Left forelimb (tissue), 1 donor: ENCODE measurements around the gene INPP5E.

ENCODE experiments used
- DNase-seq: peaks from one replicate; pipeline ENCODE4 v3.0.0-alpha.2; 2018; ENCODE audit warnings: low spot score

INPP5E gene

DNA sequence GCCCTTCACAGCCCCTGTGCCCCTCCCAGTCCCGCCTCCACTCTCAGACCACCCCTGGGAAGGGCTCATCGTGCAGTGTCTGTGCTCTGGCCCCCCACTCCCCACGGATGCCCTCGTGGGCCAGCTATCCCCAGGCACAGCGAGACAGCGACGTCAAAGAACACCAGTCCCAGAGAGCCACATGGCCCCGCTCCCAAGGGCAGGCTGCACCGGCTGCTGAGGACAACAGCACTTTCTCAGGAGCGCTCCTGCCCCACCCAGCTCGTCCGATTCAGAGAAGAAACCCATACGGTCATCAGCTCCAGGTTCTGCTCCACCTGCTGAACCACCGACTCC is 34.9 kb downstream of the INPP5E start:
- DNase-seq, result no peak

DNA sequence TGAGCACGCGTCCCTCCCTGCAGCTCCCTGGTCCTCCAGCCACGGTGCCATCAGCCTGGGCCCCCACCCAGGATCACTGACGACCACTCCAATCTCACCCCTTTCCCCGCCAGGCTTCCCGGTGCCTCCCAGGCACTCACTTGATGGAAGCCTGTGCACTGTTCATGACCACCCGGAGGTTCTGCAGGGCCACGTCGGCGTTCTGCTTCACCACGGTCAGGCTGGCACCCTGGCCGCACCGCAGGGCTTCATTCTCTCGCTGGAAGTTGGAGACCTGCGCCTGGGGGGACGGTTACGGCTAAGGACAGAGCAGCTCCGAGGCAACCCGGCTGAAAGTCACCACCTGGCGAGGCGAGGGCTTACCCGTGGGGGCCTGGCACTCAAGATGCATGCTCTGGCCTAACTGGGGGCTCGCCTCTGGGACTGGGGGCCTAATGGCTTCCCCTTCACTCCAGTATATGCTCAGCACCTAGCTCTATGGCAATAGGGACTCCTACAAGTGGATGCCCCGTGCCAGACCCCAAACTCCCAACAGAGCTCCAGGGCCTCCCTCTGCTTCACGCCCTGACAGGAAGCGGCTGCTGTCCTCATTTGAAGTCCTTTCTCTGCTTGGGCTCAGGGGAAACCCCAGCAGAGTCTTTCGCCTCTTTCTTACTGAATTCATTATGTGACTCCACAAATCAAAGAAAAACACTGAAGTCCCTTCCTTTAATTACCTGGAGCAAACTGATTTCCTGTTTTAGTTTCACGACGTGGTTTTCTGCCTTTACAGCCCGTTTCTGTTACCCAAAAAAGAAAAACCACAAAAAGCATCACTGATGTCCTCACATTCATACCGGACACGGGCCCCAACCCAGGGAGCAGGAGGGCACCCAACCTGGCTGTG is 35.5 kb downstream of the INPP5E start:
- no peak for DNase-seq

DNA sequence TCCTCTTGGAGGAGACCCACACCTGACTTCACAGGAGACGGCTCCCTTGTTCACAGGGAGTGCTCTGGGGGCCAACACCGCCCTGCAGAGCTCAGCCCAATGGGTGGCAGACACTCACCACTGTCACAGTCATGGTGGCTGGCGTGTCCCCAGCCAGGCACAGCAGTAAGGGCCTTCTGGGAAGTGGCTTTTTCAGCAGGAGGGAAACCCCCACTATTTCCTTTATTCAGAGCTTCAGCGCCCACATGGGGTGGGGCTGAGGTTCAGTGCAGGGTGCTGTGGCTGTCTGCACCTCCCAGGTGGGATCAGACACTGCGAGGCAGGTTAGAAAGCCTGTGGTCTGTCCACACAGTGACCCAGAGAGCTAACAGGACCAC is 36.1 kb downstream of the INPP5E start:
- no peak for DNase-seq

DNA sequence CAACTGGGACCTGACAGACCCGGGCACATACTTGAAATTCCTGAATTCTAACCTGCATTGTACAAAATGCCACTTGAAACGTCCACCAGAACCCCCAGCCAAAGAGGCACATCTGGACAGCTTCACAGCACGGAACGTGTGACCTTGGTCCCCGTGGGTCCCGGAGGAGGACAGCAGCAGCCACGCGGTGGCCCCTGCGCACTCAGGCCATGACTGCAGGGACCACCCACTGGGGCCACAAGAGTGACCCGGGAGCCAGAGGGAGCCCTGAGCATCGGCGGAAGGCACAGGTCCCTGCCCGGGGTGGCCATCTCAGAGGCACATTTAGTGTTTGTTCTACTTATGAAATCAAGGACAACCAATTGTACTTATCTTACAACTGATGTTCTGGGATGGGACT is 37.6 kb downstream of the INPP5E start:
- no peak for DNase-seq

DNA sequence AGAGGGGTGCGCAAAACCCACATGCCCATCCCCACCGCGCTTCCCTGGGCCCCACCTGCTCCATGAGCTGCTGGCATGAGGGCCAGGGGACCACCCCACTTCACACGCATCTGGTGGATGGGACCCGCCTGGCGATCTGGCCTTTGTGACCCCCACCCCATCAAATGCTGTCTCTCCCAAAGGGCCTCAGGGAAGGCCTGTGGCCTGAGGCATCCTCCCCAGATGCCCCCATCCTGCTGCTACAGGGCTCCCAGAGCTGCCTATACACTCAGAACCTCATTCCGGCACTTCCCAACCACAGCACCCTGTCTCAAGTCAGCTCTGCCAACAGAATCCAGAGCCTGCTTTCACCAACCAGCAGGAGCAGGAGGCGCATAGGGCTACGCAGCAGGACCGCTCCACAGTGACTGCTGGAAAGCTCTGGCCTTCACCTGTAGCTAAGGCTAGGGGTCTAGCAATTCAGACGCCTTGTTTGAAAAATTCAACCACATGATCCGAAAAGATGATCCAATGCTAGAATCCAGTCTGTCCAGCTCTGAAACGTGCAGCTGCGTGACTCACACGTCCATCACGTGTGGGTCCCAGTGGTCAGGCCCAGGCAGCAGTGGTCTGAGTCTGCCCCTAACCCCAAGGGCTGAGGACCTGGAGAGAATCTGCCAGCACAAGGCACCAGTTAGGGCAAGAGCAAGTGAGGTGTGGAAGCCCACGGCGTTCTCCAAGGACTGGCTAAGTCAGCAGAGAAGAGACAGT is 38.3 kb downstream of the INPP5E start:
- no peak for DNase-seq

DNA sequence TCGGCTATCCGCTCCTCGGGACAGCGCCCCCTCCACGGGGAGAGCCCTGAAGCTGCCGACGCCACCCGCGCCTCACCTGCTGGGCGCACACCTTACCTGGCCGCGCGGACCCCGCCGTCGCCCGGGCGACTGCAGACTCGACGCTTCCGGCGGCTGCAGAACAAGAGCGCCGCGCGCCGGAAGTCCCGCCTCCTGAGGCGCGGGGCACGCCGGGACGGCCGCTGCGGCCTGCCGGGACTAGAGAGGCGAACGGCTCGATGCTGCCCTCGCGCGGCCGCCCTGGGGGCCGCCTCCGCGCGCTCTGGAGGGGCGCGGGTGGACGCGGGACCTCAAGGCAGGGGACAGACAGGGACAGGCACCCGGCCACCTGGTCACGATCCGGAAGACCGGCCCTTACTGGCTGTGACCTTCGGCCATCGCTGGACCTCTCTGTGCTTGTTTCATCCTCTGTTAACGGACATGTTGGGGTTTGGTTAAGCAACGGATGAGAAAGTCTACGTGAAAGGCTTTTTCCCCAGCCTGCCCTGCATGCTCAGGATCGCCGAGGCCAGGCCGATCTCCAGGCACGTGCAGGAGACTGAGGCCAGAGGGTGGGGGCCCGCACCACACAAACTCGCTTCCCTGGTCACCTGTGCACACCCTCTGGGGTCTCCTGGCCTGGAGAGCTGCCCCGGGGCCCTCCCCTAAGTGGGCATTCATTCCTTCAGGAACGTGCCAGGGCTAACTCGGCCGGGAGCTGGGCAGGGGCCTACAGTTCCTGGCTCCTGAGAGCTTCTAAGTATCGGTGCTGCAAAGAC is 39.4 kb downstream of the INPP5E start, which contains the start of gene SNAPC4:
Gene SNAPC4 (minus strand): TSS at position 133 of the 797 bp plus-strand sequence. CDS start 1,742 bp downstream, outside the sequence.
- DNase-seq, result peak; percentile 92

DNA sequence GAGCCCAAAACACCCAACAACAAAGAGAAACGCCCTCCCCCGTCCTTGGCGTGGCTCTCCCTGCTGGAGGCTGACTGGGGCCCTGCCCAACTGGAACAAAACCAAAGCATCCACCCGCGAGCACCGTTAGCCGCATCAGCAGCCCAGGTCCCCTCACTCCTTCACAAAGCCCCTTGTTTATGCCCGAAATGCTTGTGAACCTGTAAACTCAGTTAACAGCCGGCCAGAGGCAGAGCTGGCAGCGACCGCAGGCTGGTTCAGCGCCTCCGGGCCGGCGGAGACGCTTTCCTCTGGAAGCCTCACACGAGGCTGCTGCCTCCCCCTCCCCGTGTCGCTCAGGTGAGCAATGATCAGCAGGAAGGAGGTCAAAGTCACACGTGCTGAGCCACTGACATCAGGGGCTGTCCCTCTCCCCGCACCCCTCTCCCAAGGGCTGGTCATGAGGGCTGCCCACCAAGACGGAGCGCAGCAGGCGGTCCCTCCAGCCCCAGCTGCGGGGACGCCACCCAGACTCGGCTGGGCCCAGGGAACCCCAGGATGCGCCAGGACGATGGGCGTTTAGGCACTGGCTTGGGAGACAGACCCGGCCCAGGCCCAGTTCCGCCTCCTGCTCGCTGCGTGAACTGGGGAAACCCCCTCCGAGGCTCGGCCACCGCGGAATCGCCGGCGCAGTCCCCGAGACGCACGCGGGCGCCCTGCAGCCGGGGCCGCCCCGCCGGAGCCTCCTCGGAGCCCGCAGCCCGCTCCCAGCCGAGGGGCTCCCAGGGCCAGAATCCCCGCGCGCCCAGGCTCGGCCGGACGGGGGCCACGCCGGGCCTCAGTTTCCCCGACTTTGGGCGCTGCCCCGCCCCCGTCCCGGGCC is 40.2 kb downstream of the INPP5E start:
- no peak for DNase-seq

DNA sequence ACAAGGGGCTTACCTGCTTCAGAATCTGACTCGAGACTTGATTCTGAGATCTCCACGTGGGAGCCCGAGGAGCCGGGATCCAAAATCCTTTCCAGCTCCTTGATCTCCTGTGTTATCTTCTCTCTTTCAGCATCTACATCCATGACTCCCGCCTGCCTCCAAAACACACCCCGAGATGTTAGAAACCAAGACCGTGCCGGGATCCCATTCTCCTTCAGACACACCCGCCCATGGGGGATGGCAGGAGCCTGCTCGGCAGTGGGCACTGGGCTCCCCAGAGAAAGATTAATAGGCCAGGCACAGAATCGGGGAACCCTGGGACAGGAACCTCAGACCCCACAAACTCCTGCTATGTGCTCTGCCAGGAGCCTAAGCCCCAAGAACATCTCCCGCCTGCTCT is 41.4 kb downstream of the INPP5E start:
- no peak for DNase-seq

DNA sequence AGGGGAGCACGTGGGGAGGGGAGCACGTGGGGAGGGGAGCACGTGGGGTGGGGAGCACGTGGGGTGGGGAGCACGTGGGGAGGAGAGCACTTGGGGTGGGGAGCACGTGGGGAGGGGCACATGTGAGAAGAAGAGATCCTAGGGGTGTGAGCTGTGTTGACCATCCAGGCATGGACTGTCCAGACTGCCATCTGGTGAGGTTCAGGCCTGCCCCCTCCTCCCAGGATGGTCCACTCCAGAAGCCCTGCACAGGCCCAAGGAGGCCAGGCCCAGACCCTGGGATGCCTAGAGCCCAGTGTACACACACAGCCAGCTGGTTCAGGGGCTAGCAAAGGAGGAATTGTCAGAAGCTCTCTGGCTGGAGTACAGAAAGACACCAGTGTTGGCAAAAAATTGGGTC is 42.0 kb downstream of the INPP5E start:
- DNase-seq, result no peak

DNA sequence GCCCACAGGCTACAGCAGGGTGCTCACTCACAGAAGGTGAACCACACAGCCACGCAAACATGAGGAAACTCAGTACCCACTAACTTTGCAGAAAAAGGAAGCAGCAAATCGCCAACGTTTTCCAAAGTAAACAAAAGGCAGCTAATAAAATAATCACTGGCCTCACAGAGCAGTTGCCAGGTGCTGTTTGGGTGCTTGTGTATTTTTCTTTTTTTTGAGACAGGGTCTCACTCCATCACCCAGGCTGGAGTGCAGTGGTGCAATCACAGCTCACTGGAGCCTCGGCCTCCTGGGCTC is 43.5 kb downstream of the INPP5E start:
- no peak for DNase-seq

DNA sequence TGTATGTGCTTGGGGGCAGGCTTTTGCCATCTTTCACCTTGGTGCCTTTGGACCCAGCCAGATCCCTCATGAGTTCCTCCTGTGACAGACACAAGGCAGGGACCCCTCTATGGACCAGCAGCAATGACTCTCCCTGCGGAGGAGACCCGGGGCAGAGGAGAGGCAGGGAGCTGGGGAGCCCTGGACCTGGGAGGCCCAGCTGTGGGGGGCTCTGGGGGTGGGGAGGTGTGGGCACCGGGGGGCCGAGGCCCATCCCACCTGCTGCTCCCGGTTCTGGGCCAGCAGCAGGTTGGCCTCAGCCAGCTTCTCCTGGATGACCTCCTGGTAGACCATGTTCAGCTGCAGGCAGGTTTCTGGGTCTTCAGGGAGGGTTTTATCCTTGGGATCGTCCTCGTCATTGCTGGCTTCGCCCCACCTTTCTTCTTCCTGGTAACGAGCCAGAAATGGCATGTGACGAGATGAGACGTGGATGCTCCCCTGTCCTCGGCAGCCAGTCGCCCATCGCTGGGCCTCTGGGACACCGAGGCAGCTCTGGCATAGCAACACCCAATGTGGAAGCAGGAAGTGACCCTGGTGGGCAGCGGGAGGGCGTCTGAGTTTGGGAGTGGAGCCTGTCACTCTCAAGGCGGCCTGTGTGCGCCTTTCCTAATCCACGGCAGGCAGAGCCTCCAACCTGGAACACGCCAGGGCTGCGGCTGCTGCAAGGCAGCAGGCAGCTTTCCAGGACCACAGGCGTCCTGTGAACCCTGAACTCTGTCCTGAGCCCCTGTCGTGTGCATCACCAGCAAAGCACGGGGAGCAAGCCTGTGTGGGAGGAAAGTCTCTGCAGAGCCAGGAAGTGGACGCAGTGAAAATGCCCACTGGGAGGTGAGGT is 44.1 kb downstream of the INPP5E start:
- DNase-seq, result no peak

DNA sequence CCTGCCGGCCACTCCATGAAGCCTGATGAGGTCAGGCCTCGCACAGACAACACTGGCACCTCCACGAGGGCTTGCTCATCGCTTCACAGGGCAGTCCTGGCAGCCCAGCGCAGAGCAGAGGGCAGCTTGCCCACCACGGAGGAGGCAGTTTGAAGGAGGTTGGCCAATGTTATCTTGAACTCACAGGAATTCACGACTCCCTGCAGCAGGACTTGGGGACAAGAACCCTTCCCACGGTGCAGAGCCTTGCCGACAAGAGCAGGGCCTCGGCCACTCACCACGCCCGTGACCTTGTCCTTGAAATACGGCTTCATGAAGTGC is 44.7 kb downstream of the INPP5E start:
- no peak for DNase-seq

DNA sequence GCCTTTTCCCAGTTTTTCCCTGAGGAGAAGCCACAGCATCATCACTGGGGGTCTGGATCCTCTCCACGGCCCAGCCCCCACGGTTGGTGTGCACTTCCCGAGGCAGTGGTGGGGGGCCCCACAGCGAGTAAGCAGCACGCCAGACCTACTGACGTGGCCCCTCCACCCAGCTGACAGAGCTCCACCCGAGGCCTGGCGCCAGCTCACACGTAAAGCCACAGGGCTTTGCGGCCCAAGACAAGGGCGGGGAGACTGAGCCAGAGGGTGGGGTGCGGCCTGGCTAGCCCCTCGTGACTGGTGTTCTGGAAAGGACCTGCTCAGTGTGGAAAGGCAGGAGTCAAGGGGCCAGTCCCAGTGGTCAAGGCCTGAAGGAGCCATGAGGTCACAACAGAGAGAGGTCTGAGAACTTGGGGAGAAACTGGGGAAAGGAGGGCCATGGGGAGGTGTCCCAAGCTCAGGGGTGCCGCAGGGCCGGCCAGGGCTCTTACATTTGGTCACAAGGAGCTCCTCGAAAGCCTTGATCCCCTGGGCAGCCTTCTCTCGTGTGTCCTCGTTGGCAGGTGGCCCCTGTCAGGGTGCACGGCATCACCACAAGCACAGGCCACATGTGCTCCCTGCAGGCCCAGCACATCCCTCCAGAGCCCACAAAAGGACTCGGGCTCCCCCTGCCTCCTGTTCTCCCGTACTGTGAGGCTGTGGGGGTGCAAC is 45.2 kb downstream of the INPP5E start:
- no peak for DNase-seq

DNA sequence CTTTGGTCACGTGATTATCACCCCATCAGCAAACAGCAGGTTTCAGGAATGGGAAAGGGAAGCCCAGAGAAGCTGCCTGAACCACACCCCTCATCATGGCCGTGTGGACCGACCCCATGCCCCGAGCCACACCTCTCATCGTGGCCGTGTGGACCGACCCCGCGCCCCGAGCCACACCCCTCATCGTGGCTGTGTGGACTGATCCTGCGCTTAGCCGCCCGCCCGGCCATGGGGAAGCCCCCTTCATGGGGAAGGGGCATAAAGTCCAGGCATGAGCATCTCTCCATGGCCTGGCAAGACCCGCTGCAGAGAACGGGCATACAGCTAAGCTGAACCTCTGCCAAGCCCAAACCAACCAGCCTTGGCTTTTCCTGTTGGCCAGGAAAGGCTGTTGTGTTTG is 46.1 kb downstream of the INPP5E start:
- DNase-seq, result no peak

DNA sequence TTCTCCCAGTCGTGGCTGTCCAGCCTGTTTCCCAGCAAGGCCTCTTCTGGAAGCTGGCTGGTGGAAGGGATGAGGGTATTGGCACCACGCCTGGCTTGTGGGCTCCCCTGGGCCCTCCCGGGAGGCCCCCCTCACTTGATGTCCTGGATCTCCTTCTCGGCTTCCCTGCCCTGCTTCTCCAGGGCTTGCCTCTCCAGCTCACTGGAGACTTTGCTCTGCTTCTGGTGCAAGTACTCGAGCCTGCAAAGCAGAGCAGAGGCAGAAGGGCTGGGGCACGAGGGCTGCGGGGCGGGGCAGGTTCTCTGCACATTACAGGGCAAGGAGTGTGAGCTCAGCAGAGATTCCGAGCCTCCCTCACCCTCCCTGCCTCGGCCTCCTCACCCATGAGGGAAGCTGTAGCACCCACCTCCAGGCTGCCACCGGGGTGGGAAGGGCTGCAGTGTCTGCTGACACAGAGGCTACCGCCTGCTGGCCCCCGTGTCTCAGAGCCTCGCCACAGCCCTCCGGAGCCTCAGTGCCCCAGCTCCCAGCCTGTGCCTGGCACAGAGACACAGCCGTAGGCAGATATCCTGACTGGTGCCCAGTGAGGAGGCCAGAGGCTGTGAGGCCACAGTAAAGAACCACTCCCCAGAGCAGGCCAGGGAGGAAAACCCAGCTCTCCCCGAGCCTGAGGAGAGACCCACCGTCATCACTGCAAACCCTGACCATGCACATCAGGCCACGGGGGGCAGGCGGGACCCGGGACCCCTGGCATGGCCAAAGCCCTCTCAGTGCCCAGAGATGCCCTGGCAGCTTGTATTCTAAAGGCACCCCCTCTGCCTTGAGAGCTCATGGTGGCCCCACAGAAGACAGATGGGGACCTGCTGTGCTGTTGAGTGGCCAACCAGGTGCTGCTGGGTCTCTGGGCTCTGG is 46.9 kb downstream of the INPP5E start:
- DNase-seq, result no peak

DNA sequence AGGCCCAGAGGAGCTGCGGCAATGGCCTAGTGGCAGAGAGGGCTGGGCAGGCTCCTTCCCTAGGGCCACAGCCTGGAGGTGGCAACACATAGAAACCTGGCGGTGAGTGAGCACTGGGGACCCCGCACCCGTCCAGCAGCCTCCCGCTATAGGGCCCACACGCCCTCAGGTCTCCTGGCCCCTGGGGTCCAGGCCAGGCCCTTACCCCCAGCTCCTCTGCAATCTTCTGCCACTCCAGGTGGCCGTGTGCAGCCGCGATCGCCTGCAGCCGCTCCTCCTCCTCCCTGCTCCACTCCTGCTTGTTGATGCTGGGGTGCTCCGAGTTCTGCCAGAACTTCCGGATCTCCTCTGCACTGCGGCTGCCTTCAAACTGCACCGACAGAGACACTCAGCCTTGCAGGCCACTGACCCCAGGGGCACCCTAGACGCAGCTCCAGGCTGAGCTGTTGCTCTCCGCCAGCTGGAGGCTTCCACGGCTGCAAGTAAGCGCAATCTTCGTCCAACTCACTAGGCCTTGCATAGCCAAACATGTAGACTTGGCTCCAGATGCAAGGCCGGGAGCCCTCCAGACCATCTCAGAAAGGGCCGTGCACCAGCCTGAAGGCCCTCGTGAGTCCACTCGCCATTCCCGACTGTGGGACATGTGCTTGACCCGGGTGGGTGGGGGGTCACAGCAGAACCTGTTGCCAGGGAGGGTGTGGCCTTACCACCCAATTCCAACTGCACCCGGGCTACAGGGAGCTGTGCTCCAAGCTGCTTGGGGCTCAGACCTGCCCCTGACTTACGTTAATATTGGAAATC is 47.7 kb downstream of the INPP5E start:
- DNase-seq, result no peak

DNA sequence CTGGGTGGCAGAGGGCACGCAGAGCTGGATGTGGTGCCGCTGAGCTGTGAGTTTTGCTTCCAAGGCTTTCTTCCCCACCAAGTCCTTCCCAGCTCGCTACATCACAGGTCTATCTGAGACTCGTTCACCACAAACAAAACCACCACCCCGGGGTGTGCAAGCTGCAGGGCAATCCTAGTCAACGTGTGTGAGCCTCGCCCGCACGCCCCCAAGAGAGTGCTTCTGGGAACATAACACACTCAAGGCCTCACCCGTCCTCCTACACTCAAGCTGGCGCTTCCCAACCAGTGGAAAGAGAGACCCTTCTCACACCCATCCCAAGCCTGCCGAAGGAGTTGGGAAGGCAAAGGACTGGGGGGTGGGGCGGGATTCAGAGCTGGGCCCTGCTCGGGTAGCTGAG is 50.2 kb downstream of the INPP5E start:
- no peak for DNase-seq

DNA sequence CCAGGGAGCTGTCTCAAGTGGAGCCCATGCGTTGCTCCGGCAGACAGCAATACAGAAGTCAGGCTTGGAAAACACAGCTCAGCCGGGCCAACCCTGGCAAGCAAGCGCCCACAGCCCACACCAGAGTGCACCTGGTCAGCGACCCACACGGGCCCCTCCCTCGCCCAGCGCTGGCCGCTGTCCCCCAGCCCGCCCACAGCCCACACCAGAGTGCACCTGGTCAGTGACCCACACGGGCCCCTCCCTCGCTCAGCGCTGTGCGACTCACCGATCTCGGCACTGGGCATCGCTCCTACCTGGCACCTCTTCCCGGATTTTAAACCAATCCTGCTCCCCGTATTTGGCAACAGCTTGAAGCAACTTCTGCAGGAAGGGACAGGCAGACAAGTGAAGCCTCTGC is 52.4 kb downstream of the INPP5E start:
- DNase-seq, result no peak
